Motor neuron (in vitro differentiated cells): ENCODE results near the gene PPP1R13B. TPM values are rescaled to one million over a fixed set of nuclear protein-coding genes. Genes with fewer than 3 reads are reported as not detected.
"Not testable (repeated sequence)": the region's sequence is repeated elsewhere in the genome, so short reads cannot be mapped to it uniquely, and the experiment has no call there.

Source experiments
- ATAC-seq, 8 experiments: fragments of 200-7000 bp; cut with Tn5 transposase; replicated peaks in 6 of 8; 2 replicates each; pipeline ENCODE4 v1.8.0; 2021; ENCODE audit warnings: mild to moderate bottlenecking in 8 of 8, moderate library complexity in 8 of 8
- H3K27ac ChIP-seq, 2 donors: fragments of 250-450 bp; sonication (Bioruptor Pico); 2 replicates each; pipeline ENCODE4 v1.9.0; 2021; ENCODE audit warnings: antibody characterized with exemption in 2 of 2, mild to moderate bottlenecking in 2 of 2, moderate library complexity in 1 of 2
- H3K4me1 ChIP-seq, 2 donors: fragments of 250-450 bp; sonication (Bioruptor Pico); replicated peaks in 1 of 2; 2 replicates each; pipeline ENCODE4 v1.6.1; 2021; ENCODE audit warnings: antibody characterized with exemption in 2 of 2, mild to moderate bottlenecking in 2 of 2, moderate library complexity in 1 of 2
- H3K4me3 ChIP-seq, 5 donors: fragments of 250-450 bp; sonication (Bioruptor Pico); 2 replicates each; pipeline ENCODE4 v1.9.0; 2021; ENCODE audit warnings: antibody characterized with exemption in 5 of 5, mild to moderate bottlenecking in 5 of 5, moderate library complexity in 4 of 5
- WGBS, 10 experiments: fragments of 450-650 bp; shearing (Covaris generic); methylation state at CpG; one replicate each; pipeline ENCODE4 v1.0.0; 2022; 5-methylcytosine and 5-hydroxymethylcytosine counted together
- in situ Hi-C, 9 experiments: fragments of 400-800 bp; cut with MboI; loops; one replicate each; pipeline ENCODE4 v1.15.0; 2021; ENCODE audit warnings: low sequenced_read_pairs in 9 of 9, low pct_unique_long_range_greater_than_20kb in 2 of 9; ENCODE audit not compliant: unreplicated experiment in 9 of 9
- total RNA-seq, 8 experiments: library from RNA; unstranded; fragments of 300-600 nt; gene quantifications; 2 replicates each; pipeline versions ENCODE4 v1.2.3 to v1.2.4, GENCODE V29; 2022

The PPP1R13B gene
- total RNA-seq, 8 experiments from 2014 or later = 3.0 to 10.6 (median 8.6) TPM

DNA sequence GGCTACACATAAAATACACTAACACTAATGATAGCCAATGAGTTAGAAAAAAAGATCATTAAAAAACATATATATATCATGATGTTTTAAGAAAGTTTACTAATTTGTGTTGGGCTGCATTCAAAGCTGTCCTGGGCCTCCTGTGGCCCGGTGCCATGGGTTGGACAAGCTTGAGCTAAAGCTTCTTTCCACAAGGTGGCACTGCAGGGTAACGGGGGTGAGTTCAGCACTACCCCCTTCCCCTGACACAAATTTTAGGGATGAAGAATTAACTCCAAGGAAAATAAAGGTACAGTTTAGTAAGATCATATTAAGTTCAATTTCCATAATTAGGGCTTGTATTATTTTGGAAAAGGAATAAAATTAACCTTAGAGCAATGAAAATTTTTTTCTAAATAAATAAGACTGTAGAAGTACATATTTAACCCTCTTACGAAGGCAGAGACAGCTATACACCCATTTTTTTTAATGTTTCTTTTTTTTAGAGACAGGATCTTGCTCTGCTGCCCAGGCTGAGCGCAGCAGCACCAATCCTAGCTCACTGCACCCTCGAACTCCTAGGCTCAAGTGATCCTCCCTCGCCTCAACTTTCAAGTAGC lies 38.9 kb downstream of the PPP1R13B start:
- Histone ChIP-seq H3K27ac (no peak overlapping the region), H3K4me1 (no peaks in the 10 kb centered on the region), H3K4me3 (no peak overlapping the region)
- in situ Hi-C loops = loop anchor here in 3 of 9 experiments (10.0 to 25.0 kb wide), 3 partner anchors 106 to 179 kb away; no protein-coding TSS in a partner anchor
- 0 to 88% (median 36%) methylated on average over 1 to 6 of the region's 6 CpGs for WGBS, 10 experiments
- ATAC-seq = peak in 7 of 8 experiments; percentile 55 to 98 (median 73)

DNA sequence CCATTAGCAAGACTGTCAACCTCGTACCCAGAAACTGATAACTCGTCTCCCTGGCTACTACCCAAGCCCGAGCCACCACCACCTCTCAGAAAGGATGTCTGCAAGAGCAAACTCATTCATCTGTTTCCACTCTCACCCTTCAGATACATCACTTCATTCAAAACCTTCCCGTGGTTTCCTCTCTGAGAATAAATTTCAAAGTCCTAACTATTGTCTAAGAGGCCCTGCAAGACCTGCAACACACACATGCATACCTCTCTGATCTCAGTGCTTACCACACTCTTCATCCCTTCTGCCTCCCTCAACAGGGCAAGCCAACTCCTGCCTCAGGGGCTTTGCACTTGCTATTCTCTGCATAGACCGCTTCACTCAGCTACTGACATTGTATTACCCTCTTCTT lies 40.6 kb downstream of the PPP1R13B start:
- in situ Hi-C loops = loop anchor here in 3 of 9 experiments (10.0 to 25.0 kb wide), 3 partner anchors 108 to 180 kb away; no protein-coding TSS in a partner anchor
- H3K27ac ChIP-seq = no peak overlapping the region
- peak in 1 of 8 experiments; percentile 32 for ATAC-seq
- no peak overlapping the region for H3K4me3 ChIP-seq
- H3K4me1 ChIP-seq = peaks cover 0 to 4% of the 10 kb centered on the region in 2 donors
- 40 to 86% (median 56%) methylated on average over 1 to 4 of the region's 5 CpGs; no CpG with 5 or more reads in 1 of the 10 experiments for WGBS, 10 experiments

GRCh38 chr14:103805708-103806107 lies 41.7 kb downstream of the PPP1R13B start:
- no peak overlapping the region for H3K27ac ChIP-seq
- no peak for ATAC-seq
- in situ Hi-C loops = loop anchor here in 3 of 9 experiments (10.0 to 25.0 kb wide), 3 partner anchors 109 to 182 kb away; no protein-coding TSS in a partner anchor

DNA sequence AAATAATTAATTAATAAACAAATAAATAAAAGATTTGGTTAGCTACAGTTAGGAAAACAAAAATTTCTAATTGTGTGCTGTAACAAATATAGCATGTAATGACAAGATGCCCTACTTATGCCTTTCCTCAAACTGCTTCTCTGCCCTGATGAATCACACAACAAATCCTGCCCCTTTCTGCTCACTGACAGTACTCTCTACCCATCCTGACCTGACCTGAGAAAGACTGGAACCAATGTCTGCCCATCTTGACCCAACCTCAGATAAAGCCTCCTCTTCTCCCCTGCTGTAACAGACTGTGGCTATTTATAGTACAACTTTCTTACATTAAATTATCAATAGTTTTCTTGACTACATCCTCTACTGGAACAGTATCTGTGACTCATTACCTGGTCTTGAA lies 43.7 kb downstream of the PPP1R13B start:
- Histone ChIP-seq H3K27ac (no peak overlapping the region), H3K4me3 (no peak overlapping the region), H3K4me1 (peaks cover 0 to 10% of the 10 kb centered on the region in 2 donors)
- no peak for ATAC-seq
- in situ Hi-C loops = loop anchor here in 3 of 9 experiments (10.0 to 25.0 kb wide), 3 partner anchors 111 to 184 kb away; no protein-coding TSS in a partner anchor

More at GRCh38 chr14:103805708-103806107, 41.7 kb downstream of the PPP1R13B start:
- 80 to 100% (median 93%) methylated on average over 1 of the region's 1 CpG; no CpG with 5 or more reads in 1 of the 10 experiments for WGBS, 10 experiments
- H3K4me1 ChIP-seq = peaks cover 0 to 10% of the 10 kb centered on the region in 2 donors
- H3K4me3 ChIP-seq = no peak overlapping the region

- peak in 3 of 8 experiments; percentile 21 to 76 (median 25) for ATAC-seq
- no peak overlapping the region for H3K4me3 ChIP-seq
- H3K27ac ChIP-seq = no peak overlapping the region
- peaks cover 0 to 10% of the 10 kb centered on the region in 2 donors for H3K4me1 ChIP-seq
- WGBS, 10 experiments = 40 to 86% (median 80%) methylated on average over 1 to 8 of the region's 8 CpGs; no CpG with 5 or more reads in 1 of the 10 experiments
- in situ Hi-C loops = loop anchor here in 3 of 9 experiments (10.0 to 25.0 kb wide), 3 partner anchors 112 to 185 kb away; no protein-coding TSS in a partner anchor
Observed at GRCh38 chr14:103802356-103802755, 45.0 kb downstream of the PPP1R13B start.

- peak in 7 of 8 experiments; percentile 68 to 99 (median 86) for ATAC-seq
- no peak overlapping the region for H3K27ac ChIP-seq
- peaks cover 0 to 10% of the 10 kb centered on the region in 2 donors for H3K4me1 ChIP-seq
- 0 to 100% (median 54%) methylated on average over 1 to 4 of the region's 4 CpGs; no CpG with 5 or more reads in 1 of the 10 experiments for WGBS, 10 experiments
- in situ Hi-C loops = loop anchor here in 3 of 9 experiments (10.0 to 25.0 kb wide), 3 partner anchors 113 to 186 kb away; no protein-coding TSS in a partner anchor
- H3K4me3 ChIP-seq = no peak overlapping the region
Observed at GRCh38 chr14:103801459-103801858, 45.9 kb downstream of the PPP1R13B start.

DNA sequence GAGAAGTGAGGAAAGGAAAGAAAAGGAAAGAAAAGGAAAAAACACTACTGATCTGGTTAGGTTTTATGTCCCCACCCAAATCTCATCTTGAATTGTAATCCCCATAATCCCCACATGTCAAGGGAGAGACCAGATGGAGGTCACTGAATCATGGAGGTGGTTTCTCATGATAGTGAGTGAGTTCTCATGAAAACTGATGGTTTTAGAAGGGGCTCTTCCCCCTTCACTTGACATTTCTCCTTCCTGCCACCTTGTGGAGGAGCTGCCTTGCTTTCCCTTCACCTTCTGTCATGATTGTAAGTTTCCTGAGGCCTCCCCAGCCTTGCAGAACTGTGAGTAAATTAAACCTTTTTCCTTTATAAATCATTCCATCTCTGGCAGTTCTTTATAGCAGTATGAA lies 54.2 kb downstream of the PPP1R13B start:
- H3K4me1 ChIP-seq, in situ Hi-C loops, ATAC-seq, H3K27ac ChIP-seq, H3K4me3 ChIP-seq: not testable (repeated sequence)

- in situ Hi-C loops = no loop called here
- 75 to 100% (median 86%) methylated on average over 1 of the region's 1 CpG; no CpG with 5 or more reads in 6 of the 10 experiments for WGBS, 10 experiments
- Histone ChIP-seq H3K27ac (no peak overlapping the region), H3K4me3 (no peak overlapping the region), H3K4me1 (no peaks in the 10 kb centered on the region)
- no peak for ATAC-seq
Observed at GRCh38 chr14:103788086-103788485, 59.3 kb downstream of the PPP1R13B start.

GRCh38 chr14:103782376-103782775 lies 65.0 kb downstream of the PPP1R13B start:
- H3K4me3 ChIP-seq = no peak overlapping the region
- ATAC-seq = no peak
- no peak overlapping the region for H3K27ac ChIP-seq
- in situ Hi-C loops = no loop called here
- no peaks in the 10 kb centered on the region for H3K4me1 ChIP-seq
- WGBS, 10 experiments = 50 to 100% (median 82%) methylated on average over 2 of the region's 2 CpGs; no CpG with 5 or more reads in 4 of the 10 experiments

- in situ Hi-C loops = not testable (repeated sequence)
Observed at GRCh38 chr14:103776319-103776718, 71.1 kb downstream of the PPP1R13B start.

GRCh38 chr14:103775506-103775905 lies 71.9 kb downstream of the PPP1R13B start:
- in situ Hi-C loops = no loop called here
- peak in 1 of 8 experiments; percentile 66 for ATAC-seq
- no peak overlapping the region for H3K27ac ChIP-seq
- H3K4me1 ChIP-seq = no peaks in the 10 kb centered on the region
- WGBS, 10 experiments = 60 to 100% (median 92%) methylated on average over 1 to 7 of the region's 7 CpGs; no CpG with 5 or more reads in 1 of the 10 experiments
- H3K4me3 ChIP-seq = no peak overlapping the region

More at GRCh38 chr14:103776319-103776718, 71.1 kb downstream of the PPP1R13B start:
- ATAC-seq, H3K4me1 ChIP-seq, H3K27ac ChIP-seq, H3K4me3 ChIP-seq: not testable (repeated sequence)
- 80 to 100% (median 100%) methylated on average over 1 to 5 of the region's 6 CpGs; no CpG with 5 or more reads in 2 of the 10 experiments for WGBS, 10 experiments

DNA sequence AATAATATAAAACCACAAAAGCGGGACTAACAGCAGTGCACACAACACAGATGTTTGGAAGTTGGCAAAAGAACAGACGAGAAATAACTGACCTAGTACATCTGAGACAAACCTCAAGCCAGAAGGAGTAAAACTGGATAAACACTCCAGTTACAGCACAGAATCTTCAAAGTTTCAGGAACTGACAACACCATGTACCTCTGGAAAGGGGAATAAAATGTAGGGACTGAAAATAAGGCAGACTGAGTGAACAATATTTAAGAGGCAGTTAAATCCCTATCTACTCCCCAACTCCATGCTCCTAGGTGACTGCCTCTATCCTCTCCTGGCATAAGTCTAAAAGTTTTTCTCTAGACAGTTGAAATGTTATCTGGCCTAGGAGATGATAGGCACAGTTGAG lies 73.9 kb downstream of the PPP1R13B start:
- in situ Hi-C loops = no loop called here
- H3K4me3 ChIP-seq = no peak overlapping the region
- no peaks in the 10 kb centered on the region for H3K4me1 ChIP-seq
- no peak for ATAC-seq
- no peak overlapping the region for H3K27ac ChIP-seq
- WGBS, 10 experiments = 75 to 100% (median 87%) methylated on average over 1 to 2 of the region's 2 CpGs; no CpG with 5 or more reads in 3 of the 10 experiments

- ATAC-seq = no peak
- Histone ChIP-seq H3K27ac (no peak overlapping the region), H3K4me1 (no peaks in the 10 kb centered on the region), H3K4me3 (no peak overlapping the region)
- in situ Hi-C loops = no loop called here
- WGBS, 10 experiments = 43 to 100% (median 100%) methylated on average over 1 of the region's 1 CpG; no CpG with 5 or more reads in 2 of the 10 experiments
Observed at GRCh38 chr14:103772078-103772712, 75.2 kb downstream of the PPP1R13B start.
